ENCODE measurements around the gene MICAL2. TPM values are rescaled to one million over a fixed set of nuclear protein-coding genes. Genes with fewer than 3 reads are reported as not detected.

MICAL2 gene
- total and polyA plus RNA-seq, 12 donors = 8.4 to 80.5 (median 34.1) TPM

GRCh38 chr11:12287009-12287373 is 176.6 kb downstream of the MICAL2 start:
- H3K4me1 ChIP-seq (replicated peaks in 1 of 2) = peaks cover 8 to 12% of the 10 kb centered on the region in 2 donors
- peak overlapping the region in 4 of 5 donors; percentile 57 to 92 (median 69) for H3K27ac ChIP-seq
- H3K27me3 ChIP-seq = no peaks in the 10 kb centered on the region
- H3K9me3 ChIP-seq (replicated peaks in 1 of 3) = no peaks in the 10 kb centered on the region
- DNase-seq = peak in 6 of 7 donors; percentile 24 to 74 (median 55)
- intact Hi-C loops (cut with DNase I) = loop anchor here in 1 of 2 donors (5.0 kb wide), 1 partner anchor 320 kb away; no protein-coding TSS in a partner anchor
- WGBS, 4 donors = 15 to 23% (median 18%) methylated on average over 2 of the region's 2 CpGs
- H3K4me3 ChIP-seq = no peak overlapping the region
- no peak for TF ChIP-seq POLR2A (IDR thresholded peaks at IDR 0.05)
- no peak for TF ChIP-seq CTCF (IDR thresholded peaks at IDR 0.05)
- H3K36me3 ChIP-seq (replicated peaks in 1 of 2) = no peaks in the 10 kb centered on the region

GRCh38 chr11:12287374-12288211 is 177.2 kb downstream of the MICAL2 start:
- no peaks in the 10 kb centered on the region for H3K27me3 ChIP-seq
- peak; percentile 9 to 48 (median 36) for TF ChIP-seq CTCF (IDR thresholded peaks at IDR 0.05)
- TF ChIP-seq POLR2A (IDR thresholded peaks at IDR 0.05) = no peak
- 37 to 52% (median 48%) methylated on average over 11 to 13 of the region's 13 CpGs for WGBS, 4 donors
- peak; percentile 60 to 88 (median 87) for DNase-seq
- no peaks in the 10 kb centered on the region for H3K9me3 ChIP-seq (replicated peaks in 1 of 3)
- intact Hi-C loops (cut with DNase I) = loop anchor here in 1 of 2 donors (5.0 kb wide), 1 partner anchor 320 kb away; no protein-coding TSS in a partner anchor
- no peaks in the 10 kb centered on the region for H3K36me3 ChIP-seq (replicated peaks in 1 of 2)
- peaks cover 8 to 12% of the 10 kb centered on the region in 2 donors for H3K4me1 ChIP-seq (replicated peaks in 1 of 2)
- no peak overlapping the region for H3K4me3 ChIP-seq
- H3K27ac ChIP-seq = peak overlapping the region in 4 of 5 donors; percentile 57 to 92 (median 69)

- H3K9me3 ChIP-seq (replicated peaks in 1 of 3) = no peaks in the 10 kb centered on the region
- TF ChIP-seq POLR2A (IDR thresholded peaks at IDR 0.05) (no peak), CTCF (IDR thresholded peaks at IDR 0.05) (peak; percentile 43 to 75 (median 68))
- intact Hi-C loops (cut with DNase I) = loop anchor here in 1 of 2 donors (5.0 kb wide), 1 partner anchor 319 kb away; no protein-coding TSS in a partner anchor
- WGBS, 4 donors = 47 to 77% (median 58%) methylated on average over 6 to 12 of the region's 12 CpGs
- H3K27me3 ChIP-seq = no peaks in the 10 kb centered on the region
- H3K4me3 ChIP-seq = no peak overlapping the region
- no peaks in the 10 kb centered on the region for H3K36me3 ChIP-seq (replicated peaks in 1 of 2)
- peak overlapping the region in 4 of 5 donors; percentile 55 to 92 (median 69) for H3K27ac ChIP-seq
- H3K4me1 ChIP-seq (replicated peaks in 1 of 2) = peaks cover 8 to 12% of the 10 kb centered on the region in 2 donors
- DNase-seq = peak; percentile 72 to 89 (median 74)
These were observed 178.0 kb downstream of the MICAL2 start for GRCh38 chr11:12288212-12288930.
